Frontal cortex (tissue), 4 donors: Measurements from ENCODE around the gene DMPK. TPM values are rescaled to one million over a fixed set of nuclear protein-coding genes. Genes with fewer than 3 reads are reported as not detected.
A peak's percentile ranks its signal among the peaks of the same experiment; 100 is the strongest.
"Not testable (repeated sequence)": the region's sequence is repeated elsewhere in the genome, so short reads cannot be mapped to it uniquely, and the experiment has no call there.

Experiments used
- DNase-seq, 2 donors: peaks; one replicate each; pipeline ENCODE4 v3.0.0; 2012; ENCODE audit warnings: low spot score in 2 of 2
- FAIRE-seq: peaks from 2 replicates; lab custom pipeline; 2012; peaks lifted over from hg19 to GRCh38; lab: Jason Lieb, UNC
- total RNA-seq: library from RNA; depleted of rRNA; stranded (reverse); fragments of >200 nt; gene quantifications from one replicate; pipeline ENCODE4 v1.2.3, GENCODE V29; 2014
- donor health status: control.
- donor health status: control.
- donor health status: control.

DMPK gene
- total RNA-seq, 1 donor from 2014 or later: 13.9 TPM

- FAIRE-seq: no peak
- DNase-seq: no peak
These were observed 28.0 kb downstream of the DMPK start for GRCh38 chr19:45754323-45754722.

- FAIRE-seq (no peak), DNase-seq (no peak)
These were observed 28.7 kb downstream of the DMPK start for GRCh38 chr19:45753548-45753947.

- DNase-seq (no peak), FAIRE-seq (no peak)
These were observed 29.7 kb downstream of the DMPK start for GRCh38 chr19:45752639-45753038.

- not testable (repeated sequence) for DNase-seq, FAIRE-seq
These were observed 30.8 kb downstream of the DMPK start for GRCh38 chr19:45751483-45751882.

GRCh38 chr19:45747513-45747912 is 34.8 kb downstream of the DMPK start:
- DNase-seq: no peak
- no peak for FAIRE-seq

GRCh38 chr19:45746866-45747265 is 35.4 kb downstream of the DMPK start:
- DNase-seq (no peak), FAIRE-seq (no peak)

GRCh38 chr19:45745606-45746005 is 36.7 kb downstream of the DMPK start:
- FAIRE-seq: no peak
- no peak for DNase-seq

- DNase-seq: no peak
- no peak for FAIRE-seq
These were observed 39.3 kb downstream of the DMPK start for GRCh38 chr19:45742969-45743368.

GRCh38 chr19:45739498-45740439 is 42.5 kb downstream of the DMPK start:
- FAIRE-seq (no peak), DNase-seq (no peak)

GRCh38 chr19:45733160-45733810 is 49.0 kb downstream of the DMPK start, which contains the start of gene MEIOSIN:
MEIOSIN (plus strand) TSS chr19:45733439; CDS start chr19:45735377, 1,938 bp downstream.
- DNase-seq (no peak), FAIRE-seq (no peak)

- FAIRE-seq (peak; percentile 64), DNase-seq (peak; percentile 93 to 96)
These were observed 51.7 kb downstream of the DMPK start, which contains the start of gene FBXO46 for GRCh38 chr19:45730368-45731288. FBXO46 (minus strand) TSS chr19:45730896; CDS start chr19:45713495, 17,401 bp downstream.

GRCh38 chr19:45729800-45730290 is 52.4 kb downstream of the DMPK start:
- DNase-seq (no peak), FAIRE-seq (no peak)

GRCh38 chr19:45728683-45729082 is 53.6 kb downstream of the DMPK start:
- FAIRE-seq, DNase-seq: not testable (repeated sequence)

GRCh38 chr19:45720065-45720464 is 62.2 kb downstream of the DMPK start:
- DNase-seq, FAIRE-seq: not testable (repeated sequence)

Other genes starting within 250 kb of the DMPK start
- gene OPA3, start 197.7 kb downstream of the DMPK start, total RNA-seq: 1.6 TPM
- gene GPR4, start 180.3 kb downstream of the DMPK start, total RNA-seq: under 0.01 TPM
- gene EML2, start 143.1 kb downstream of the DMPK start, total RNA-seq: 13.0 TPM
- gene GIPR, start 114.3 kb downstream of the DMPK start, total RNA-seq: 0.41 TPM
- gene SNRPD2, start 90.5 kb downstream of the DMPK start, total RNA-seq: 157 TPM
- 8.2 TPM for gene QPCTL, start 89.8 kb downstream of the DMPK start, total RNA-seq
- gene FBXO46, start 51.6 kb downstream of the DMPK start, total RNA-seq: 13.9 TPM
- not detected for gene MEIOSIN, start 49.1 kb downstream of the DMPK start, total RNA-seq
- 0.82 TPM for gene SIX5, start 13.2 kb downstream of the DMPK start, total RNA-seq
- 47.7 TPM for gene DMWD, start 10.4 kb upstream of the DMPK start, total RNA-seq
- gene RSPH6A, start 32.8 kb upstream of the DMPK start, total RNA-seq: not detected
- gene SYMPK, start 80.7 kb upstream of the DMPK start, total RNA-seq: 18.3 TPM
- gene FOXA3, start 81.8 kb upstream of the DMPK start, total RNA-seq: not detected
- 36.7 TPM for gene IRF2BP1, start 103.7 kb upstream of the DMPK start, total RNA-seq
- gene MYPOP, start 120.1 kb upstream of the DMPK start, total RNA-seq: 0.82 TPM
- not detected for gene NANOS2, start 132.3 kb upstream of the DMPK start, total RNA-seq
- 8.6 TPM for gene NOVA2, start 191.4 kb upstream of the DMPK start, total RNA-seq
- 2.9 TPM for gene CCDC61, start 213.0 kb upstream of the DMPK start, total RNA-seq
- gene PGLYRP1, start 240.6 kb upstream of the DMPK start, total RNA-seq: not detected